Activated CD8-positive, alpha-beta T cell treated with anti-CD3 and anti-CD28 coated beads, Interleukin-2, amount 10 ng/mL, durations not matched to agents 7 days and 5 days (primary cell): ENCODE measurements around the gene SH3RF3. TPM values are rescaled to one million over a fixed set of nuclear protein-coding genes. Genes with fewer than 3 reads are reported as not detected.
"Not testable (repeated sequence)": the region's sequence is repeated elsewhere in the genome, so short reads cannot be mapped to it uniquely, and the experiment has no call there.

Source experiments
- ATAC-seq: fragments of 150-1000 bp; cut with Tn5 transposase; one replicate; pipeline ENCODE4 v1.10.0; 2021; ENCODE audit warnings: moderate library complexity
- CTCF ChIA-PET: fragments of 350-600 bp; sonication (Branson Sonifier 250); formaldehyde crosslinking; loops from one replicate; lab custom pipeline; 2021; ENCODE audit warnings: antibody characterized with exemption; lab: Charles Lee
- POLR2A ChIA-PET: fragments of 350-600 bp; sonication (Branson Sonifier 250); formaldehyde crosslinking; loops from one replicate; lab custom pipeline; 2021; ENCODE audit warnings: antibody characterized with exemption; lab: Charles Lee
- DNase-seq: peaks from one replicate; pipeline ENCODE4 v3.0.0-alpha.2; 2020
- H3K27ac Mint-ChIP-seq: one replicate; pipeline ENCODE4 v1.8.0; 2021; ENCODE audit warnings: mild to moderate bottlenecking, mixed read lengths
- H3K27me3 Mint-ChIP-seq: one replicate; pipeline ENCODE4 v1.8.0; 2021; ENCODE audit warnings: low read depth, mixed read lengths
- H3K36me3 Mint-ChIP-seq: one replicate; pipeline ENCODE4 v1.8.0; 2021; ENCODE audit warnings: low read depth, mixed read lengths
- H3K4me1 Mint-ChIP-seq: one replicate; pipeline ENCODE4 v1.8.0; 2021; ENCODE audit warnings: low read depth, mixed read lengths
- H3K4me3 Mint-ChIP-seq: one replicate; pipeline ENCODE4 v1.8.0; 2021; ENCODE audit warnings: mild to moderate bottlenecking, mixed read lengths
- H3K9me3 Mint-ChIP-seq: one replicate; pipeline ENCODE4 v1.8.0; 2022; ENCODE audit warnings: mixed read lengths; ENCODE audit not compliant: insufficient read depth
- total RNA-seq, 2 experiments: library from RNA; stranded (reverse); gene quantifications; one replicate each; pipeline ENCODE4 v1.2.3, GENCODE V29; 2021

Gene SH3RF3
- total RNA-seq, 2 experiments from 2014 or later = 0.10 TPM; not detected in 1

DNA sequence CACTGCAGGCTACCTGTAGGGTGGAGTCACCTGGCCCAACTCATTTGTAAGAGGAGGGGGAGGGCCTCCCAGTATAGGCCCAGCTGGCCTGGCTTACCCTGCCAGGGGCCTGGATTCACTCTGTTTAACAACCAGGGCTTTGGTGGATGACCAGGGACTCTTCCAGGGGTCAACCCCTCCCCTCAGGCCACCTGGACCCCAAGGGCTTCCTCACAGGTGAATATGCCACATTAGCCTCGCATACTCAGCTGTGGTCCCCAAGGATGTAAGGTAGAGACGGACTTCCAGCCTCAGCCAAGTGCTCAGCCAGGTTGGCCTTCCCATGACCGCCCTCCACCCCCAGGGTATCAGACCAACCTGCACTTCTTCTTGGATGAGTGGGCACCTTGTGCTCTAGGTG is 8.8 kb upstream of the SH3RF3 start:
- Mint-ChIP-seq H3K4me3 (no peak overlapping the region), H3K27ac (no peak overlapping the region), H3K36me3 (no peaks in the 10 kb centered on the region), H3K9me3 (no peaks in the 10 kb centered on the region), H3K27me3 (peaks cover 3% of the 10 kb centered on the region), H3K4me1 (no peaks in the 10 kb centered on the region)
- ATAC-seq (no peak), DNase-seq (peak; percentile 6)
- ChIA-PET CTCF (no interaction called here), POLR2A (no interaction called here)

DNA sequence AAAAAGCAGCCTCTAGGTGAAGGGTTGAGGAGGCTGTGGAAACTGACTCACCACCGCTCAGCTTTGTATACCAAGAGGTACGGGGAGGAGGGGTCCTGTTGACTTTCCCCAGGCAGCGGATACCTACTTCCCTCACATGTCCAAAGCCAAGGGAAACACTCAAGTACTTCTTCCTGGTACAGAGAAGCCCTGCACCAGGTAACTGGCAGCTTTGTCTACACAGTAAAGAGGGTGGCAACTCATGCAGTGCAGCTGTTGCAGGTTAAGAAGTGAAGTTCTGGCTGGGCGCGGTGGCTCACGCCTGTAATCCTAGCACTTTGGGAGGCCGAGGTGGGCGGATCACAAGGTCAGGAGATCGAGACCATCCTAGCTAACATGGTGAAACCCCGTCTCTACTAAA is 8.3 kb upstream of the SH3RF3 start:
- H3K36me3 Mint-ChIP-seq, H3K27me3 Mint-ChIP-seq, H3K9me3 Mint-ChIP-seq, CTCF ChIA-PET, H3K4me1 Mint-ChIP-seq, POLR2A ChIA-PET, H3K4me3 Mint-ChIP-seq, ATAC-seq, H3K27ac Mint-ChIP-seq: not testable (repeated sequence)
- DNase-seq = peak; percentile 12

DNA sequence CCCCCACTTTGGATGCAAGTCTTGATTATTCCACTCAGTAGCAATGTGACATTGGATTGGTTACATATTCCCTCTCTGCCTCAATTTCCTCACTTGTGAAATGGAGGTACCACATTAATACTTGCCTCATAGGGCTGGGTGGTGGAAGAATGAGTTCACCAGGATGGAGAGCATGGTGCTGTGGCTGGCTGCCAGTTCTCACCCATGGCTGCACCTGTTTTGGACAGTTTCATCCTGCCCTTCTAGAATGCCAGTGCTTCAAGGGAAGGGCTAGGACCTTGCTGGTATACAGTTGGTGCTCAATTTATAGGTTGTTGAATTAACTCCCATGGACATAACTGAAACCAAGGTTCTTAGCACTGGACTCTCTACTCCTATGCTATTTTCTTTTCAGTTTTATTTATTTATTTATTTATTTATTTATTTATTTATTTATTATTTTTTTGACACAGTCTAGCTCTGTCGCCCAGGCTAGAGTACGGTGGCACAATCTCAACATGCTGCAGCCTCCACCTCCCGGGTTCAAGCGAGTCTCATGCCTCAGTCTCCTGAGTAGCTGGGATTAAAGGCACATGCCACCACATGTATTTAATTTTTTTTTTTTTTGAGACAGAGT is 5.3 kb upstream of the SH3RF3 start:
- ATAC-seq (no peak), DNase-seq (no peak)
- CTCF ChIA-PET = no interaction called here
- peaks cover 7% of the 10 kb centered on the region for H3K4me1 Mint-ChIP-seq
- no peaks in the 10 kb centered on the region for H3K36me3 Mint-ChIP-seq
- no peak overlapping the region for H3K27ac Mint-ChIP-seq
- H3K4me3 Mint-ChIP-seq = no peak overlapping the region
- peaks cover 14% of the 10 kb centered on the region for H3K27me3 Mint-ChIP-seq
- POLR2A ChIA-PET = no interaction called here
- H3K9me3 Mint-ChIP-seq = no peaks in the 10 kb centered on the region

DNA sequence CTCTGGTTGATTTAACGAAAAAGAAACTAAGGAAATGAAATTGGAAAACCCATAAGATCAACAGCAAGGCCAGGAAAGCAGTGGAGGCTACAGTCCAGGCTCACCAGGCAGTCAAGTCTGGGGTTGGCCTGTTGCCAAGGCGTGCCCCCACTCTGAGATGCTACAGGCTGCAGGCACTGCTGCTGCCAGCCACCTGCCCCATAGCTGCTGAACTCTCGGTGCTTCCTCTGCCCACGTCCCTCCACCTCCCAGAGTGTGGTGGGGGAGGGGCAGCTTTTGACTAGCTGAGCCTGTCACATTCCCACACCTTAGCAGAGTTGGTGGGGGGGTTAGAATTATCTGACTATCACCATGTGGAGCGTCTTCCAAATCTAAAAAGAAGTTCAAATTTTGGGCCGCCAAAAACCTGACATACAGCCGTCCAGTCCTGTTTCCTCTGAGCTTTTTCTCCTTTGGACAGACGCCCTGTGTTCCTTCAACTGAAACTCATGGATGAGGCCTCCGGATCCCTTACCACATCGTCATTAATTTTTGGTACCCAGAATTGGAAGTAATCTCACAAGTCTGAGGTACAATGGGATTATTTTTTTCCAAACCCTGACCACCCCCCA is 3.9 kb upstream of the SH3RF3 start:
- peaks cover 17% of the 10 kb centered on the region for H3K27me3 Mint-ChIP-seq
- CTCF ChIA-PET = interaction anchor here (0.7 kb wide), 1 partner anchor 385 kb away, joined by 3 read pairs; no protein-coding TSS in a partner anchor
- DNase-seq (no peak), ATAC-seq (no peak)
- no peaks in the 10 kb centered on the region for H3K9me3 Mint-ChIP-seq
- H3K4me1 Mint-ChIP-seq = peaks cover 11% of the 10 kb centered on the region
- H3K36me3 Mint-ChIP-seq = no peaks in the 10 kb centered on the region
- H3K27ac Mint-ChIP-seq = no peak overlapping the region
- POLR2A ChIA-PET = no interaction called here
- H3K4me3 Mint-ChIP-seq = no peak overlapping the region

DNA sequence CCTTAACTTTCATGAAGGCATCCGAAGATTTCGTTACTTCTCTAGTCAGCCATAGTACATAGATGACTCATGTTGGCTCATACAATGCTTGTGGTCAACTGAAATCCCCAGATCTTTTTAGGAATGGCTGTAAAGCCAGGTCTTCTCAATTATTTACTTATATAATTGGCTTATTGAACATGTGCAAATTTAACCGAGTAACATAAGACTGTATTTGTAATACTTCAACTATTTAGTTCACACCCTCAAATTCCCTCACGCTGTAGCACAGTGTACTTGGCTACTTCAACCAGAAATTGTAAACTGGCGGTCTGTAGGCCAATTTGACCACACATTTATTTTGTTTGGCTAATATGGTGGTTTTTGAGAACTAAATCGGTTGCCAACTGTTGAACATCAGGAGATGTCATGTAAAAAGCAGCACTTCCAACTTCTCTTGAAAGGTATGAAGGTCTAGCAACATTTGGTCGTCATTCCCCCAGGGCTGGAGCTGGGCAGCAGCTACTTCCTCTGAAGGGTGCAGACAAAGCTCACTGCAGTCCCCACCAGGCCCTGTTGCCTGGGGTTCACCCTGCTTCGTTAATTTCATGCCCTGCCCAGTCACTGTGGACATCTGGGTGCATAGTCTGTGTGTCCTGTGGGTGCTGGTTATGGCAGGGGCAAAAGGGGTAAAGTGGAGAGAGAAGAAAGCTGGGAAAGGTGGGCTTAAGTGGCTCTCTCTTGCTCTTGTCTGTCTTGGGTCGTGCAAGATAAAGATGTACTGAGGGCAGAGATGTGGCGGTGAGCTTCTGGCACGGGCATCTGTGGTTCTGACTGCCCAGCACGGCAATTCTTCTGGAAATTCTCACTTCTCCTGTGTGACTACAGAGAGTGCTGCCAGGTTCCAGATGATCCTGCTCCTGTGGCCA is 3.2 kb upstream of the SH3RF3 start:
- no peak for ATAC-seq

DNA sequence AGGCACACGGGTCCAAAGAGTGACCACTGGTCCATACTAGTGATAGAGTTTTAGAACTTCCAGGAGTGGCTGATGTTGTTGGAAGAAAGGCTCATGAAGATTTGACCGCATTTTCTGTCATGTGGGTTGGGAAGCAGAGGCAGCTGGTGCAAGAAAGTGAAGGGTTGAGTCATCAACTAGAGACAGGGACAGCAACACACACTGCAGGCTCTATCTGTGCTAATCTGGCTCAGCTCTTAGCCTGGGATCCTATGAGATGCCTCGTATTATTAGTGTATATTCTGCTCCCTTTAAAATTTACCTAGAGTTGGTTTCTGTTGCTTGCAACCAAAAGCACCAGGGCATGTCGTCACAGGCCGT is 2.5 kb upstream of the SH3RF3 start:
- no peaks in the 10 kb centered on the region for H3K9me3 Mint-ChIP-seq
- ATAC-seq (no peak), DNase-seq (no peak)
- POLR2A ChIA-PET = no interaction called here
- H3K36me3 Mint-ChIP-seq = no peaks in the 10 kb centered on the region
- peaks cover 26% of the 10 kb centered on the region for H3K27me3 Mint-ChIP-seq
- H3K4me3 Mint-ChIP-seq = no peak overlapping the region
- H3K4me1 Mint-ChIP-seq = peaks cover 15% of the 10 kb centered on the region
- CTCF ChIA-PET = interaction anchor here (1.3 to 2.7 kb wide), 3 partner anchors 272 to 420 kb away, joined by 3 to 22 read pairs (median 4); no protein-coding TSS in a partner anchor
- H3K27ac Mint-ChIP-seq = no peak overlapping the region

More for the DNA sequence above, 3.2 kb upstream of the SH3RF3 start:
- H3K27me3 Mint-ChIP-seq = peaks cover 23% of the 10 kb centered on the region
- no peak for DNase-seq
- no peaks in the 10 kb centered on the region for H3K9me3 Mint-ChIP-seq
- CTCF ChIA-PET = interaction anchor here (1.3 to 2.7 kb wide), 3 partner anchors 271 to 420 kb away, joined by 3 to 22 read pairs (median 4); no protein-coding TSS in a partner anchor
- no peaks in the 10 kb centered on the region for H3K36me3 Mint-ChIP-seq
- no peak overlapping the region for H3K27ac Mint-ChIP-seq
- H3K4me1 Mint-ChIP-seq = peaks cover 15% of the 10 kb centered on the region
- no peak overlapping the region for H3K4me3 Mint-ChIP-seq
- POLR2A ChIA-PET = no interaction called here

DNA sequence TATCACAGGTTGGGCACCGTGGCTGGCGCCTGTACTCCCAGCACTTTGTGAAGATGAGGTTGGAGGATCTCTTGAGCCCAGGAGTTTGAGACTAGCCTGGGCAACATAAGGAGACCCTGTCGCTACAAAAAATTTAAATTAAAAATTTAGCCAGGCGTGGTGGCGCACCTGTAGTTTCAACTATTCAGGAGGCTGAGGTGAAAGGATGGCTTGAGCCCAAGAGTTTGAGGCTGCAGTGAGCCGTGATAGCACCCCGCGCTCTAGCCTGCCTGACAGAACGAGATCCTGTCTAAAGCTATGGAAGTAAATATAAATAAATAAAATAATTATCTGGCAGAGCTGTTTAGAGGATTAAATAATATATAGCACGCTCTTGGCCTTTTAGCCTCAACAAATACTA is 1.4 kb upstream of the SH3RF3 start:
- H3K9me3 Mint-ChIP-seq = no peaks in the 10 kb centered on the region
- no peak overlapping the region for H3K27ac Mint-ChIP-seq
- H3K36me3 Mint-ChIP-seq = no peaks in the 10 kb centered on the region
- ATAC-seq = no peak
- H3K4me1 Mint-ChIP-seq = peaks cover 15% of the 10 kb centered on the region
- peak overlapping the region; percentile 68 for H3K4me3 Mint-ChIP-seq
- peaks cover 32% of the 10 kb centered on the region for H3K27me3 Mint-ChIP-seq
- DNase-seq = no peak
- POLR2A ChIA-PET = no interaction called here
- CTCF ChIA-PET = interaction anchor here (1.3 to 2.7 kb wide), 3 partner anchors 273 to 418 kb away, joined by 3 to 22 read pairs (median 4); no protein-coding TSS in a partner anchor

DNA sequence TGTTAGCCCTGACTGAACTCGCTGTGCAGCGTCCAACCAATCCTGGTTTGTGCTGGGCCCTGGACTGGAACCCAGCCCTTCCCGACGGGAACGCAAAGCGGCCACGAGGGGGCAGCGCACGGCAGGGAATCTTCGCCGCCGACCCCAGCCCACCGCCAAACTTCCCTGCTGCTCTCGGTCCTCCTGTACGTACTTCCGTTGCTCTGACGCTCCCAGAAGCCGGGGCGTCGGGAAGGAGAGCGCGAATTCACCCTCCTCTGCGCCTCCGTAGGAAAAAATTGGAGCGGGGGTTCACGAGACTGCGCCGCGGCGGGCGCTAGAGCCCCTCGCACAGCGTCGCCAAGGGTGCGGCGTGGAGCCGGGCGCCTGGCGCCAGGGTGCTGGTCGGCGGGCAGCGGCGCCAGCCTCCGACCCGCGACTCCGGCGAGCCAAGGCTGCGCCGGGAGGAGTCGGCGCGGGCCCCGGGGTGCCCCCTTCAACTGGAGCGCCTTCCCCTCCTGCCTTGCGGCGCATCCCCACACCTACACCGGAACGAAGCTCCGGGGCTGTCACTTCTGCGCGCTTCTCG is 873 bp upstream of the SH3RF3 start:
- Mint-ChIP-seq H3K27ac (no peak overlapping the region), H3K27me3 (peaks cover 32% of the 10 kb centered on the region), H3K4me1 (peaks cover 15% of the 10 kb centered on the region), H3K9me3 (no peaks in the 10 kb centered on the region), H3K36me3 (no peaks in the 10 kb centered on the region), H3K4me3 (peak overlapping the region; percentile 71)
- ChIA-PET POLR2A (no interaction called here), CTCF (interaction anchor here (0.6 to 2.7 kb wide), 7 partner anchors 25 to 412 kb away, joined by 3 to 22 read pairs (median 4); no protein-coding TSS in a partner anchor)
- ATAC-seq (peak; percentile 59), DNase-seq (peak; percentile 64)

DNA sequence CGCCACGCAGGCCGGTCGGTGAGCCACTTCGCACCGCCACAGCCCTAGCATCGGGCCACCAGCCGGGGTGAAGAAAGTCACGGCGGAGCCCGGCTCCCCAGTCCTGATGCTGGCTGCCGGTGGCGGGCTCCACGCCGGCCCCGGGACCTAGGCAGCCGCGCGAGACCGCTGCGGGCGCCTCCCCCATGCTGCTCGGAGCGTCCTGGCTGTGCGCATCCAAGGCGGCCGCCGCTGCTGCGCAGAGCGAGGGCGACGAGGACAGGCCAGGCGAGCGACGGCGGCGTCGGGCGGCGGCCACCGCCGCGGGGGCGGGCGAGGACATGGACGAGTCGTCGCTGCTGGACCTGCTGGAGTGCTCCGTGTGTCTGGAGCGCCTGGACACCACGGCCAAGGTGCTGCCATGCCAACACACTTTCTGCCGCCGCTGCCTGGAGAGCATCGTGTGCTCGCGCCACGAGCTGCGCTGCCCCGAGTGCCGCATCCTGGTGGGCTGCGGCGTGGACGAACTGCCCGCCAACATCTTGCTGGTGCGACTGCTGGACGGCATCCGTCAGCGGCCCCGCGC is 433 bp downstream of the SH3RF3 start:
- CTCF ChIA-PET = interaction anchor here (1.2 to 1.6 kb wide), 2 partner anchors 78 to 381 kb away, joined by 3 to 6 read pairs; no protein-coding TSS in a partner anchor
- peak; percentile 35 for DNase-seq
- Mint-ChIP-seq H3K4me3 (no peak overlapping the region), H3K36me3 (no peaks in the 10 kb centered on the region), H3K9me3 (no peaks in the 10 kb centered on the region), H3K27ac (no peak overlapping the region), H3K27me3 (peaks cover 36% of the 10 kb centered on the region), H3K4me1 (peaks cover 15% of the 10 kb centered on the region)
- peak; percentile 62 for ATAC-seq
- POLR2A ChIA-PET = no interaction called here

DNA sequence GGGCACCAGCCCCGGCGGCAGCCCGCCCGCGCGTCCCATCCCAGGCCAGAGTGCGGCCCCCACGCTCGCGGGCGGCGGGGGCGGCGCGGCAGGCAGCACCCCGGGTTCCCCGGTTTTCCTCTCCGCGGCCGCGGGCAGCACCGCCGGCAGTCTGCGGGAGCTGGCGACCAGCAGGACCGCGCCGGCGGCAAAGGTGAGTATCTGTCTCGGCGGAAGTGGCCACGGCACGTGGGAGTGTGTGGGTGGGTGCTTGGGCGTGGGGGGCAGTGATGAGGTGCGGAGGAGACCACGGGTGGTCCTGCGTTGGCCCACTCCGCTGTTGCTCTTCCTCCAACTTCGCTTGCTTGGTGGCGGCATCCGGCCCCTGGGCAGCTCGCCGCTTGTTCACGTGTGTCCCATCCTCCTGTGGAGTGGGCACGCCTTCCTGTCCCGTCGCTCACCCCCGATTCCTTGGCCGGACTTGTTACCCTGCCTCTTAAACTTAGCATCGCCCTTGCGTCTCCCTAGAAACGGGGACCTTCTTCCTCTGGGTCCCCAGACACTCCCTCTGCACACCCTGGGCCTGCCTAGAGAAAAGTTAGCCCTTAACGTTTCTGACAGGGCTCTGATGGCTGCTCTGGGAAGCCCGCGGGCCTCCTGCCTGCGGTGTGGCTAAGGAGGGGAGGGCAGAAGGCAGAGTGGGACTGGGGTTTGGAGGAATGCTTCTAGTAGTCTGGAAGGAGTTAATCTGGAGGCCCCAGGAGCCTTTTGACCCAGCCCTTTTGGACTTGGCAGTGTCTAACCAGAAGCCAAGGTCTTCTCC is 1.1 kb downstream of the SH3RF3 start:
- ATAC-seq (peak; percentile 10), DNase-seq (peak; percentile 31)
- no peaks in the 10 kb centered on the region for H3K9me3 Mint-ChIP-seq
- H3K36me3 Mint-ChIP-seq = no peaks in the 10 kb centered on the region
- H3K27me3 Mint-ChIP-seq = peaks cover 36% of the 10 kb centered on the region
- H3K27ac Mint-ChIP-seq = peak overlapping the region; percentile 18
- peak overlapping the region; percentile 44 for H3K4me3 Mint-ChIP-seq
- H3K4me1 Mint-ChIP-seq = peaks cover 21% of the 10 kb centered on the region
- ChIA-PET POLR2A (no interaction called here), CTCF (interaction anchor here (1.6 kb wide), 1 partner anchor 77 kb away, joined by 3 read pairs; no protein-coding TSS in a partner anchor)

DNA sequence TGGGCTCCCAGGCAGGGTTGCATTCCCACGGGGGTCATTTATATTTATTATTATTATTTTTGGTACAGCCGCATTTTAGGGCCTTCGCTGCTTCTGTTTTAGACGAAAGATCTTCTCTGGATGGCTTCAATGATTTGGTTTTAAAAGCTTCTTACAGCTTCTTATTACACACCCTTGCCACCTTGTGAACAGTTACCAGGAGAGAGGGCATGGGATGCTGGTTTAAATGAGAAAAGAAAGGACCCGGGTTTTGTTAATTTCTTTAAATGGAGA is 1.7 kb downstream of the SH3RF3 start:
- Mint-ChIP-seq H3K9me3 (no peaks in the 10 kb centered on the region), H3K36me3 (no peaks in the 10 kb centered on the region), H3K4me3 (no peak overlapping the region), H3K27me3 (peaks cover 40% of the 10 kb centered on the region), H3K27ac (no peak overlapping the region), H3K4me1 (peaks cover 21% of the 10 kb centered on the region)
- CTCF ChIA-PET = no interaction called here
- ATAC-seq (no peak), DNase-seq (no peak)
- POLR2A ChIA-PET = no interaction called here
